H1 (cell line): ENCODE data around the gene C17orf50. TPM values are rescaled to one million over a fixed set of nuclear protein-coding genes. Genes with fewer than 3 reads are reported as not detected.

Experiments used
- CTCF ChIA-PET: fragments of 300-600 bp; sonication (Branson Sonifier 250); formaldehyde crosslinking; loops from one replicate; lab custom pipeline; 2021; ENCODE audit not compliant: partially characterized antibody; lab: Charles Lee
- POLR2A ChIA-PET: fragments of 300-600 bp; sonication (Branson Sonifier 250); formaldehyde crosslinking; loops from one replicate; lab custom pipeline; 2021; ENCODE audit warnings: inconsistent platforms; ENCODE audit not compliant: partially characterized antibody; lab: Charles Lee
- DNase-seq, 2 experiments: peaks; one replicate each; pipeline versions ENCODE4 v3.0.0 to v3.0.0-alpha.2; 2010 to 2022; ENCODE audit warnings: low spot score in 2 of 2, low read depth in 1 of 2, mixed read lengths in 1 of 2
- FAIRE-seq: peaks from 2 replicates; lab custom pipeline; 2011; peaks lifted over from hg19 to GRCh38; lab: Jason Lieb, UNC
- H2AFZ ChIP-seq: 2 replicates; pipeline ENCODE4 v1.8.1; 2012; ENCODE audit warnings: low read length, inconsistent platforms
- H2AK5ac ChIP-seq: 2 replicates; pipeline ENCODE4 v1.6.1; 2013; ENCODE audit warnings: low read depth, low read length
- H2BK120ac ChIP-seq: replicated peaks from 2 replicates; pipeline ENCODE3; 2013; ENCODE audit warnings: low read depth, low read length, inconsistent platforms
- H2BK12ac ChIP-seq: 2 replicates; pipeline ENCODE4 v1.6.1; 2013; ENCODE audit warnings: low read depth, low read length
- H2BK15ac ChIP-seq: 2 replicates; pipeline ENCODE4 v1.6.1; 2013; ENCODE audit warnings: low read length
- H2BK20ac ChIP-seq: 2 replicates; pipeline ENCODE4 v1.6.1; 2013; ENCODE audit warnings: low read length
- H2BK5ac ChIP-seq: 2 replicates; pipeline ENCODE4 v1.6.1; 2013; ENCODE audit warnings: low read depth, low read length
- H3K14ac ChIP-seq: 2 replicates; pipeline ENCODE4 v1.6.1; 2013; ENCODE audit warnings: inconsistent platforms; ENCODE audit not compliant: insufficient read length
- H3K18ac ChIP-seq: 2 replicates; pipeline ENCODE4 v1.6.1; 2013; ENCODE audit warnings: low read length; ENCODE audit errors: extremely low read depth
- H3K23ac ChIP-seq: 2 replicates; pipeline ENCODE4 v1.6.1; 2013; ENCODE audit warnings: inconsistent platforms; ENCODE audit not compliant: insufficient read length
- H3K23me2 ChIP-seq: 2 replicates; pipeline ENCODE4 v1.6.1; 2013; ENCODE audit warnings: low read depth, low read length
- H3K27ac ChIP-seq: 2 replicates; pipeline ENCODE4 v1.6.1; 2011; ENCODE audit warnings: low read depth, low read length, inconsistent platforms
- H3K27me3 ChIP-seq, 4 experiments: replicated peaks in 1 of 4; 1 replicate in 1 of 4; 2 replicates in 3 of 4; pipeline versions ENCODE4 v1.6.1 to v1.8.1; 2011 to 2013; ENCODE audit warnings: low read length in 3 of 4, mild to moderate bottlenecking in 3 of 4, inconsistent platforms in 2 of 4, mixed read lengths in 2 of 4, moderate library complexity in 1 of 4; ENCODE audit not compliant: control insufficient read depth in 3 of 4, insufficient read depth in 3 of 4; ENCODE audit errors: extremely low read depth in 1 of 4
- H3K36me3 ChIP-seq, 4 experiments: 2 replicates each; pipeline versions ENCODE4 v1.6.1 to v1.8.1; 2011 to 2013; ENCODE audit warnings: mild to moderate bottlenecking in 4 of 4, low read length in 3 of 4, moderate library complexity in 2 of 4, control low read depth in 1 of 4, inconsistent platforms in 1 of 4; ENCODE audit not compliant: insufficient read depth in 4 of 4, control insufficient read depth in 2 of 4
- H3K4ac ChIP-seq: replicated peaks from 2 replicates; pipeline ENCODE3; 2013; ENCODE audit warnings: low read length, low read depth, mixed read lengths, inconsistent platforms; ENCODE audit not compliant: insufficient read length
- H3K4me1 ChIP-seq, 4 experiments: replicated peaks in 1 of 4; 1 replicate in 1 of 4; 2 replicates in 3 of 4; pipeline versions ENCODE4 v1.6.1 to v1.8.1; 2011 to 2013; ENCODE audit warnings: low read length in 3 of 4, inconsistent platforms in 2 of 4, mixed read lengths in 1 of 4; ENCODE audit not compliant: insufficient read depth in 4 of 4, control insufficient read depth in 3 of 4
- H3K4me2 ChIP-seq, 2 experiments: 2 replicates each; pipeline versions ENCODE4 v1.6.1 to v1.8.1; 2011 to 2013; ENCODE audit warnings: low read depth in 2 of 2, low read length in 2 of 2, control low read depth in 1 of 2, inconsistent platforms in 1 of 2, mild to moderate bottlenecking in 1 of 2; ENCODE audit not compliant: insufficient read depth in 1 of 2
- H3K4me3 ChIP-seq, 4 experiments: fragments of 200-600, 300-600 bp in 1 of 4; sonication (generic), shearing (Covaris generic), sonication (Bioruptor Twin) in 1 of 4; 2 replicates each; pipeline versions ENCODE4 v1.5.1 to v1.8.1; 2011 to 2016; ENCODE audit warnings: low read length in 4 of 4, low read depth in 3 of 4, control low read depth in 2 of 4, inconsistent platforms in 2 of 4, mild to moderate bottlenecking in 2 of 4, mixed read lengths in 1 of 4, moderate library complexity in 1 of 4; ENCODE audit not compliant: insufficient read depth in 2 of 4; ENCODE audit errors: extremely low read depth in 1 of 4
- H3K56ac ChIP-seq: replicated peaks from 2 replicates; pipeline ENCODE3; 2013; ENCODE audit warnings: low read depth, mild to moderate bottlenecking, mixed read lengths, low read length, inconsistent platforms; ENCODE audit not compliant: insufficient read length
- H3K79me1 ChIP-seq: 2 replicates; pipeline ENCODE4 v1.6.1; 2013; ENCODE audit warnings: low read depth, low read length, control low read depth
- H3K79me2 ChIP-seq, 2 experiments: 2 replicates each; pipeline versions ENCODE4 v1.6.1 to v1.8.1; 2012 to 2013; ENCODE audit warnings: low read length in 2 of 2, mild to moderate bottlenecking in 2 of 2, inconsistent platforms in 1 of 2; ENCODE audit not compliant: insufficient read depth in 2 of 2, control insufficient read depth in 1 of 2
- H3K9ac ChIP-seq, 4 experiments: replicated peaks in 1 of 4; 1 replicate in 1 of 4; 2 replicates in 3 of 4; pipeline versions ENCODE4 v1.6.1 to v1.8.1; 2011 to 2013; ENCODE audit warnings: low read depth in 3 of 4, low read length in 3 of 4, control low read depth in 2 of 4, mild to moderate bottlenecking in 2 of 4, moderate library complexity in 2 of 4, inconsistent platforms in 1 of 4; ENCODE audit errors: extremely low read depth in 1 of 4
- H3K9me3 ChIP-seq, 2 experiments: 2 replicates each; pipeline versions ENCODE4 v1.6.1 to v1.8.1; 2012 to 2013; ENCODE audit warnings: mild to moderate bottlenecking in 2 of 2, moderate library complexity in 2 of 2, control low read depth in 1 of 2, inconsistent platforms in 1 of 2, low read depth in 1 of 2, low read length in 1 of 2, mixed read lengths in 1 of 2; ENCODE audit not compliant: insufficient read depth in 2 of 2
- H4K20me1 ChIP-seq, 2 experiments: replicated peaks in 1 of 2; 2 replicates each; pipeline versions ENCODE3 to v1.8.1; 2011 to 2013; ENCODE audit warnings: inconsistent platforms in 2 of 2, low read length in 2 of 2, mild to moderate bottlenecking in 1 of 2; ENCODE audit not compliant: insufficient read depth in 2 of 2, control insufficient read depth in 1 of 2
- H4K5ac ChIP-seq: 2 replicates; pipeline ENCODE4 v1.6.1; 2013; ENCODE audit warnings: low read length, low read depth, mixed read lengths, inconsistent platforms; ENCODE audit not compliant: insufficient read length
- H4K8ac ChIP-seq: 2 replicates; pipeline ENCODE4 v1.8.0; 2013; ENCODE audit warnings: mild to moderate bottlenecking, moderate library complexity, low read length, inconsistent platforms; ENCODE audit not compliant: insufficient read depth; ENCODE audit errors: extremely low read depth
- H4K91ac ChIP-seq: replicated peaks from 2 replicates; pipeline ENCODE3; 2013; ENCODE audit warnings: low read length, mixed read lengths, inconsistent platforms; ENCODE audit not compliant: insufficient read length
- CEBPB ChIP-seq: IDR thresholded peaks from 2 replicates; pipeline ENCODE4 v1.6.1; 2012; ENCODE audit warnings: low read depth, low read length
- WGBS, 2 experiments: shearing (Covaris generic) in 1 of 2; methylation state at CpG; one replicate each; pipeline versions ENCODE4 v1.1.6 to v1.1.7; 2013 to 2015; ENCODE audit warnings: low lambda C conversion rate in 2 of 2, mixed read lengths in 2 of 2, inconsistent platforms in 1 of 2, low coverage in 1 of 2, missing lambda C conversion rate in 1 of 2; ENCODE audit not compliant: insufficient replicate concordance in 2 of 2, insufficient coverage in 1 of 2, insufficient read length in 1 of 2; ENCODE audit errors: extremely low coverage in 1 of 2, missing lambda C conversion rate in 1 of 2; 5-methylcytosine and 5-hydroxymethylcytosine counted together
- polyA plus RNA-seq, 7 experiments: library from polyadenylated mRNA; depleted of rRNA in 3 of 7; stranded (reverse) in 5 of 7; unstranded in 2 of 7; fragments of >200 nt in 5 of 7; fragments of 200-250 nt in 2 of 7; gene quantifications; 1 replicate in 5 of 7; 2 replicates in 1 of 7; 4 replicates in 1 of 7; pipeline versions ENCODE4 v1.2.1 to v1.2.3, GENCODE V29; 2011 to 2013; ENCODE audit warnings: missing spikeins in 2 of 7, mixed read lengths in 2 of 7
- total RNA-seq: library from RNA; stranded (reverse); fragmentation: NEBNext Ultra II Directional; extraction: Animal tissue kit (Norgen Biotek cat#: 25700); gene quantifications from 2 replicates; pipeline ENCODE4 v1.2.1, GENCODE V29; 2021

The C17orf50 gene
- total and polyA plus RNA-seq, 2 of the 8 experiments (the other 6 are each of a cell fraction or from before 2014, with no cell fraction given): 0.12 TPM; not detected in 1

- Histone ChIP-seq H2BK20ac (no peak overlapping the region), H2AFZ (no peak overlapping the region), H2BK15ac (no peak overlapping the region), H2BK120ac (no peak overlapping the region), H2BK5ac (no peak overlapping the region), H3K4me1 (peaks cover 0 to 9% (median 0%) of the 10 kb centered on the region in 4 experiments; a peak in 4 of 7 replicates), H4K91ac (no peak overlapping the region), H3K36me3 (peaks cover 0 to 8% (median 0%) of the 10 kb centered on the region in 4 experiments; a peak in 1 of 8 replicates), H3K18ac (no peak overlapping the region), H4K5ac (no peak overlapping the region), H3K23ac (no peak overlapping the region), H3K9ac (no peak overlapping the region), H2BK12ac (no peak overlapping the region), H3K79me1 (no peaks in the 10 kb centered on the region; the same call in 1 of the 2 replicates), H3K4me2 (no peak overlapping the region), H4K20me1 (peaks cover 0 to 14% of the 10 kb centered on the region in 2 experiments), H3K9me3 (peaks cover 8 to 11% of the 10 kb centered on the region in 2 experiments; a peak in 2 of 4 replicates), H3K4ac (no peak overlapping the region), H3K79me2 (no peaks in the 10 kb centered on the region), H3K27me3 (peaks cover 11 to 39% (median 34%) of the 10 kb centered on the region in 4 experiments), H3K23me2 (peaks cover 5% of the 10 kb centered on the region; the same call in 1 of the 2 replicates), H4K8ac (no peak overlapping the region), H3K14ac (no peak overlapping the region), H3K56ac (no peak overlapping the region), H2AK5ac (no peak overlapping the region), H3K27ac (no peak overlapping the region), H3K4me3 (no peak overlapping the region)
- no peak for TF ChIP-seq CEBPB
- DNase-seq: no peak
- ChIA-PET CTCF (interaction anchor here (1.4 kb wide), 1 partner anchor 12 kb away, joined by 5 read pairs; no protein-coding TSS in a partner anchor), POLR2A (interaction anchor here (1.0 kb wide), 1 partner anchor 163 kb away, joined by 3 read pairs; no protein-coding TSS in a partner anchor)
- 80% methylated on average over 7 of the region's 7 CpGs; no CpG with 5 or more reads in 1 of the 2 experiments for WGBS, 2 experiments
- FAIRE-seq: no peak
These were observed 18.2 kb upstream of the C17orf50 start for GRCh38 chr17:35742496-35742895.
